Prostate gland (tissue), 2 donors: Measurements from ENCODE around the gene MEGF8.

Experiments used
- POLR2A ChIP-seq: fragments of 450-650 bp; IDR thresholded peaks from one replicate; pipeline ENCODE4 v1.6.1; 2016; ENCODE audit warnings: antibody characterized with exemption, mild to moderate bottlenecking
- POLR2AphosphoS5 ChIP-seq: sonication (generic); formaldehyde crosslinking; IDR thresholded peaks from one replicate; pipeline ENCODE4 v1.6.1; 2017; ENCODE audit warnings: antibody characterized with exemption
- TF ChIP-seq, protein P1 (sequence below), 4 experiments: fragments of 200-600 bp in 2 of 4; fragments of 450-650 bp in 2 of 4; sonication (generic) in 2 of 4; IDR thresholded peaks; 1 replicate in 3 of 4; 2 replicates in 1 of 4; pipeline ENCODE4 v1.5.1; 2016 to 2019; ENCODE audit warnings: antibody characterized with exemption in 4 of 4, mild to moderate bottlenecking in 2 of 4, moderate library complexity in 2 of 4

- TF ChIP-seq, protein P1, sequence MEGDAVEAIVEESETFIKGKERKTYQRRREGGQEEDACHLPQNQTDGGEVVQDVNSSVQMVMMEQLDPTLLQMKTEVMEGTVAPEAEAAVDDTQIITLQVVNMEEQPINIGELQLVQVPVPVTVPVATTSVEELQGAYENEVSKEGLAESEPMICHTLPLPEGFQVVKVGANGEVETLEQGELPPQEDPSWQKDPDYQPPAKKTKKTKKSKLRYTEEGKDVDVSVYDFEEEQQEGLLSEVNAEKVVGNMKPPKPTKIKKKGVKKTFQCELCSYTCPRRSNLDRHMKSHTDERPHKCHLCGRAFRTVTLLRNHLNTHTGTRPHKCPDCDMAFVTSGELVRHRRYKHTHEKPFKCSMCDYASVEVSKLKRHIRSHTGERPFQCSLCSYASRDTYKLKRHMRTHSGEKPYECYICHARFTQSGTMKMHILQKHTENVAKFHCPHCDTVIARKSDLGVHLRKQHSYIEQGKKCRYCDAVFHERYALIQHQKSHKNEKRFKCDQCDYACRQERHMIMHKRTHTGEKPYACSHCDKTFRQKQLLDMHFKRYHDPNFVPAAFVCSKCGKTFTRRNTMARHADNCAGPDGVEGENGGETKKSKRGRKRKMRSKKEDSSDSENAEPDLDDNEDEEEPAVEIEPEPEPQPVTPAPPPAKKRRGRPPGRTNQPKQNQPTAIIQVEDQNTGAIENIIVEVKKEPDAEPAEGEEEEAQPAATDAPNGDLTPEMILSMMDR (IDR thresholded peaks at IDR 0.05), result peak in 1 of 4 experiments; percentile 10
- TF ChIP-seq POLR2AphosphoS5, result peak; percentile 70
- TF ChIP-seq POLR2A, result peak; percentile 57
These were observed 98.3 kb downstream of the MEGF8 start for GRCh38 chr19:42423462-42424344.
